ELF-1 (cell line): Measurements from ENCODE around the gene SAMD4A.
A peak's percentile ranks its signal among the peaks of the same experiment; 100 is the strongest.

ENCODE experiments used
- DNase-seq: peaks from one replicate; pipeline ENCODE4 v3.0.0-alpha.2; 2016; ENCODE audit warnings: low read depth, low spot score

Gene SAMD4A

GRCh38 chr14:54565785-54566409 is 1.0 kb upstream of the SAMD4A start:
- peak; percentile 67 for DNase-seq

DNA sequence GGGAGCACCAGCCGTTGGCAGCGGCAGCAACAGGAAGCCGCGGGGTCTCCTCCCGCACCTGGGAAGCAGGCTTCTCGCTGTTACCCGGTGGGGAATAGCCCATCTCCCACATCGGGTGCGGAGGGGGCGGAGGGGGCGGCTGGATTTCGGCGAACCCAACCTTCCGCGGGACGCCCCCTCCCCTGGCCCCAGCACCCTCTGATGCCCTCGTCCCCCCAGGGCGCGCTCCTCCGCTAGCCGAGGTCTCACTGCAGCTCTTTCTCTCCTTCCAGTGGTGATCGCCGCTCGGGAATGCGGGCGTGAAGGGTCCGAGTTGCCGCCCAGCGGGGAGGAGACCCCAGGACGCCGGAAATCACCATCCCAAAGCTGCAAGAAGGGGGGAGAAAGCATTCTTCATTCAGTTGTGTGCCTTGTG is 303 bp downstream of the SAMD4A start:
- DNase-seq: peak; percentile 72

- DNase-seq: peak; percentile 57
Measured at GRCh38 chr14:54567639-54568561, 972 bp downstream of the SAMD4A start.

DNA sequence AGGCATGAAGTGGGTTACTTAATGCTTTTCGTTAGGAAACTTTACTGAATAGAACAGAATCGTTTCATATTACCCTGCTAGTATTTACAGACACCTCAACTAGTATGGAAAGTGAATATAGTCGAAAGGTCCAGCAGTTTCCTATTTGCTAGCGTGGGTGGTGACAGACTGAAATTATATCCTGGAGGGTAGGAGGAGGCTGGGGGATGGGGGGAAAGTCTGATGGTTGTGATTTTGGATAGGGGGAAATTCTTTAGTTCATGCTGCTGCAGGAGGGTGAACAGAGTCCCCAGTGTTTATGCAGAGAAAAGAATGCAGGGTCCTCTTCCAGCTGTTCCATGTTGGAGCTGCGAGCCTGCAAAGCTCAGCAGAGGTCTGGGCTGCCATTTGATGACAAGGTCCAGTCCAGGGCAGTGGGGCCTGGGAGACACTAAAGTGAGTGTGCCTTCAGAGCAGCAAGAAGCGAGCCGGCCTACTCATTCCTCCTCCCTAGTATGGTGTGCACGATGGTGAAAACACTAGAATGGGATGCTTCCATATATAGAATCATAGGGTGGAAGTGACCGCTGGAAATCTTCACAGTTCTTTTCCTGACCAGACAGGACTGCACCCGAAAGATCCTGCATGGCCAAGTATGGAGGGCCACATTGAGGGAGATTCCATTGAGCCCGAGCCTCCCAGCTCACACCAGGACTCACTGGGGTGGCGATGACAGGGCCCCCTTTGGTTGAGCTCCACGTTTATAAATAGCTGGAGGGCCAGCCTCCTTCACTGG is 2.1 kb downstream of the SAMD4A start:
- DNase-seq: peak; percentile 43

DNA sequence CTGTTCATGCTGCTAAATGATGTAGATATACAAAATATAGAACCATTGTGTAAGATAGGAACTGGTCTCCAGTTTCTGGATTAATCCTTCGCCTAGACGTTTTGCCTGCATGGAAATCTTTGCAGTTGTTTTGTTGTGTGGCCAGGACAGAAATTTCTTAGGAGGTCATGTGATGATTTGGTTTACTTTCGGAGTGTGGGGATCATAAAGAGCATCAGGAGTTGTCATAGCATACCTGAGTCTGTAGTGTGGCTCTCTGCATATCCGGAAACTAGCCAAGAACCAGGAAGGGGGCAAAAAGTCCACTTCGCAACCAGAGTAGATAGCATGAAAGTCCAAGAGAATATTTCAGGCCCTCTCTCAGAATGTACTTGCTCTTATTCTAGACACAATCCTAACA is 3.1 kb downstream of the SAMD4A start:
- no peak for DNase-seq

GRCh38 chr14:54570631-54571415 is 3.9 kb downstream of the SAMD4A start:
- DNase-seq: no peak

GRCh38 chr14:54572316-54572715 is 5.4 kb downstream of the SAMD4A start:
- peak; percentile 64 for DNase-seq

- no peak for DNase-seq
Measured at GRCh38 chr14:54574528-54574927, 7.6 kb downstream of the SAMD4A start.

DNA sequence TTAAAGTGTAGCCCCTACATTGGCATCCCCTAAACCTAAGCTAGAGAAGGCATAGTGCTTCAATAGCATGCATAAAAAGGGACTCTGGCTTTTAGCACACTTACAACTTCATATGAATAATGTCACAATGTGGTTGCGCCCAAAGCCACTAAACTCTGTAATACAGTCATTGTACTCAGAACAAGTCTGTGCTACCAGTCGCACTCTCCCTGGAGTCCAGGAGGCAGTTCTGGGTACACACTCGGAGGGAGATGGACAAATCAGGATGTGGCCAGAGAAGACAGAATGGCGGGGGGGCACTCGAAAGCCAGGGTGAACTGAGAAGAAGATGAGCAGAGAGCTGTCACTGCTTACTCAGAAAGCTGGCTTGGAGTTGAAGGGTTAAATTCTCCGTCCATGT is 10.6 kb downstream of the SAMD4A start:
- no peak for DNase-seq

DNA sequence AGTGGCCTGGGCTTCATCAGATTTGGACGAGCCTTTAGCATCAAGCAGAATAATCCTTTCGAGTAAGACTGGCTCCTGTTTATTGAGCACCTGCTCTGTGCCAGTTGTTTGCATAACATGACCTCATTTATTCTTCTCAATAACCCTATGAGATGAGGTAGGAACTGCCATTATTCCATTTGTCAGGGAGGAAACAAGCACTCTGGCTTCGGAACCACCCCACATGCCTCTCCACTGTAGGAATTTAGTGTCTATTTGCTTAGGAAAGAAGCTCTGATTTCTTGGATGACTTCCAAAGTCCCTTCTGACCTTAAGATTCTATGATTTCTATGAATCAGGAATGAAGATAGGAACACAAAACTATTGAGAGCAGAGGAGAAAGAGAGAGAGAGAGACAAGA is 11.0 kb downstream of the SAMD4A start:
- no peak for DNase-seq

GRCh38 chr14:54579621-54580020 is 12.7 kb downstream of the SAMD4A start:
- no peak for DNase-seq

DNA sequence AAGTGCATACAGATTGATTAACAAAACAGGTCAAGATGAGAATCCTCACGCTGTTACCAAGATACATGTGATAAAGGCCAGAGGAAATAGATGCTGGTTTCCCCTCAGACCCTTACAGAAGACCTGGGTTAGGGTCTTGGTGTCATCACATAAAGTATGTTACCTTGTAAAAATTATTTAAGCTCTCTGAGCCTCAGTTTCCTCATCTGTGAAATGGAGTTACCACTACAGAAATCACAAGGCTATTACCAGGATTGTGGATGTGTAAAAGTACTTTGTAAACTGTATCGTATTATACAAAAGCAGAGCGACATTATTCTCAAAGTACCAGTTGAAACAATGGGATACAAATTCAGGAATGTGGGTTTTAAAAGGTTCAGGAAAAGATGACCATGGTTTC is 14.0 kb downstream of the SAMD4A start:
- no peak for DNase-seq

GRCh38 chr14:54582334-54582733 is 15.4 kb downstream of the SAMD4A start:
- no peak for DNase-seq

DNA sequence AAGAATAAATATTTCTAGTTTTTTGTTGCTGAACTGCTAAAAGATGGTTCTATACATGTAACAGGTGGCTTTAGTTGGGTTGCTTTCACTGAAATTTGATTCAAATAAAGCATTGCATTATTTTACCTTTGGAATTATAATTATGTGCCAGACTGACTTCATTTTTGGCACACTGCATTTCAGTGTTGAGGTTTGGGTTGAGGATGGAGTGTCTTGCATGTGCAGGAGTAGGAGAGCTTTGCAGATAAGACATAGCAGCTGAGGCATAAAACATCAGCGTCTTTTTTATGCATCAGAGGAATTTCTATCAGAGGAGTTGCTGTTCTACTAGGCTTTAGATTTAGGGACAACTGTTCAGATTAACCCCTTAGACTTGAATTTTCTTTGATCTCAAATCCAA is 17.2 kb downstream of the SAMD4A start:
- DNase-seq: no peak

GRCh38 chr14:54585214-54585613 is 18.3 kb downstream of the SAMD4A start:
- no peak for DNase-seq

- DNase-seq: no peak
Measured at GRCh38 chr14:54589076-54589475, 22.1 kb downstream of the SAMD4A start.

DNA sequence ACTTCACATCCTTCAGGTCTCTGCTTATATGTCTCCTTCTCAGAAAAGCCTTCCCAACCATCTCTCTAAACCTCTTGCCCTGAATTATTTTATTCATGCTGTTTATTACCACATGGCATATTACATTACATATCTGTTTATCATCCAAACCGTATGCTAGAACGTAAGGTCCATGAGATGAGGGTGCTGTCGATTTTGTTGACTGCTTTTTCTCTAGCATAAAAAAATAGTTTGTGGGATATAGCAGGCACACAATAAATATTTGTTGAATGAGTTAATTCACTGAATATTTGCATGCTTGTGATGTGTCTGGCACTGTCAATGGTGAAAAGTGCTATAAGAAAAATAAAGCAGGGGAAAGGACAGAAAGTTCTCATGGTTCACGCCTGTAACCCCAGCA is 22.9 kb downstream of the SAMD4A start:
- DNase-seq: no peak

DNA sequence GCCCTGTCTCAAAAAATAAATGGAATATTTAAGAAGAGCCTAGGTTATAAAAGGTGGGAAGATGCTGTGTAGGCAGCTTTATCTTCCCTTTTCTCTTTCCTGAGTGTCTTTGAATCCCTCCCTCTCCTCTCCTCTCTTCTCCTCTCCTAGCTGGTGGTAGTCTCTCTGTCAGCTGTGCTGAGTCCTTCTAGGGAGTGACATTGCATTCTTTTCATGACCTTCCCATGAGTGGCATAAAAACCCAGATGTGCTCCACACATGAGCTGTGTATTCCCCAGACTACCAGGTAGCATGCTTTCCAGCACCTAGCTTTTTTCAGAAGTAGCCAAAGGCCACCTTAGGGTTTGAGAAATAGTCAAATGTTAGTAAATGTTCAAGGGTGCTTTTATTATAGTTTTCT is 23.6 kb downstream of the SAMD4A start:
- no peak for DNase-seq

- no peak for DNase-seq
Measured at GRCh38 chr14:54591461-54591860, 24.5 kb downstream of the SAMD4A start.

DNA sequence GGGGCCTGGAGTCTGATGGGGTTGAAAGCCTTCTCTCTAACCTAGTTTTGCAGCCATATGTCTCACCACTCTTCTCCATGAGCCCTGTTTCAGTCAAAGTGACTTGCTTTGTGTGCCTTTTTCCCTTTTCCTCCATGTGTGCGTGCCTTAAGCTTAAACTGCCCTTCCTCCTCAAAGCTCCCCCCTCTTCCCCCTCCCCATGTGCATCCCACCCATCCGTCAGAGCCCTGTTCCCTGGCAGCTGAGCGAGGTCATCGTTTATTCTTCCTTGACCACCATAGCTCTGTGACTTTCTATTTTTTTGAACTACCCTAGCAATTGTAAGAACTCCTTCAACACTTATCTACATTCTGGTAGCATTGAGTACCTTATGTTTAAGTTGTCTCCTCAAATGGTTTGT is 24.9 kb downstream of the SAMD4A start:
- no peak for DNase-seq

- DNase-seq: no peak
Measured at GRCh38 chr14:54593860-54594259, 26.9 kb downstream of the SAMD4A start.

DNA sequence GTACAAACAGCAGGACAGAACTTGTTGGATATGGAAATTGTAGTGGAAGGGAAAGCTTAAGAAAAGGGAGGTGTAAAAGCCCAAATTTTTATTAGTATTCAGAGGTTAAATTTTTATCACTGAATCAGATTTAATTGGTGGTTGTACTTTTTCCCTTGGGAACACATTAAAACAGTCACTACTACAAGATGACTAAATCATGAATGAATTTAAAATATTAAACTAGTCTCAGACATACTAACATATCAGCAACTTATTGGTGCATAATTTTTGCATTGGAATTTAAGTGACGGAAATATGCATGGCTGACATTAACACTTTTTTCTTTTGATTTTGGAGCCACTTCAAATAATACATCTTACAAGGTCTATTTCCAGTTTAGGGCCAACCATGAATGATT is 27.6 kb downstream of the SAMD4A start:
- DNase-seq: no peak
